IMR-90 (cell line): ENCODE results near the gene MED12.

ENCODE experiments used
- BHLHE40 ChIP-seq: fragments of 150-350 bp; IDR thresholded peaks from 2 replicates; pipeline ENCODE4 v1.6.1; 2016; ENCODE audit warnings: mild to moderate bottlenecking, low read depth, low read length
- CHD1 ChIP-seq: IDR thresholded peaks from 2 replicates; pipeline ENCODE4 v1.6.1; 2012; ENCODE audit warnings: low read depth, low read length, improper control_type of control experiment
- CTCF ChIP-seq: conservative IDR thresholded peaks from 2 replicates; pipeline ENCODE4 v1.5.1; 2012; ENCODE audit warnings: mild to moderate bottlenecking, low read depth, low read length, improper control_type of control experiment
- FOS ChIP-seq: fragments of 150-350 bp; IDR thresholded peaks from 2 replicates; pipeline ENCODE4 v1.6.1; 2016; ENCODE audit warnings: low read depth, low read length
- MAFK ChIP-seq: IDR thresholded peaks from 2 replicates; pipeline ENCODE4 v1.6.1; 2012; ENCODE audit warnings: low read depth, low read length, improper control_type of control experiment
- MAZ ChIP-seq: IDR thresholded peaks from 2 replicates; pipeline ENCODE4 v1.6.1; 2012; ENCODE audit warnings: low read depth, mild to moderate bottlenecking, low read length, improper control_type of control experiment, moderate library complexity, borderline replicate concordance
- POLR2A ChIP-seq: IDR thresholded peaks from 2 replicates; pipeline ENCODE4 v1.6.1; 2012; ENCODE audit warnings: mild to moderate bottlenecking, low read depth, low read length
- RAD21 ChIP-seq: IDR thresholded peaks from 2 replicates; pipeline ENCODE4 v1.6.1; 2012; ENCODE audit warnings: low read length, improper control_type of control experiment
- RCOR1 ChIP-seq: IDR thresholded peaks from 2 replicates; pipeline ENCODE4 v1.6.1; 2012; ENCODE audit warnings: mild to moderate bottlenecking, low read length, improper control_type of control experiment; ENCODE audit not compliant: insufficient replicate concordance
- RFX5 ChIP-seq: IDR thresholded peaks from 2 replicates; pipeline ENCODE4 v1.8.0; 2012; ENCODE audit warnings: low read depth, mild to moderate bottlenecking, low read length, moderate library complexity
- SMC3 ChIP-seq: fragments of 150-350 bp; IDR thresholded peaks from 2 replicates; pipeline ENCODE4 v1.6.1; 2016; ENCODE audit warnings: low read depth, mild to moderate bottlenecking, antibody characterized with exemption, low read length, moderate library complexity
- TF ChIP-seq, protein P1 (sequence below): fragments of 150-350 bp; IDR thresholded peaks from 2 replicates; pipeline ENCODE4 v1.6.1; 2017; ENCODE audit warnings: mild to moderate bottlenecking, antibody characterized with exemption, low read length, low read depth

- TF ChIP-seq POLR2A (no peak), CTCF (no peak), FOS (no peak), RAD21 (no peak), MAZ (no peak), RFX5 (no peak), SMC3 (no peak), CHD1 (no peak), MAFK (no peak), BHLHE40 (no peak), RCOR1 (no peak)
- TF ChIP-seq, protein P1, sequence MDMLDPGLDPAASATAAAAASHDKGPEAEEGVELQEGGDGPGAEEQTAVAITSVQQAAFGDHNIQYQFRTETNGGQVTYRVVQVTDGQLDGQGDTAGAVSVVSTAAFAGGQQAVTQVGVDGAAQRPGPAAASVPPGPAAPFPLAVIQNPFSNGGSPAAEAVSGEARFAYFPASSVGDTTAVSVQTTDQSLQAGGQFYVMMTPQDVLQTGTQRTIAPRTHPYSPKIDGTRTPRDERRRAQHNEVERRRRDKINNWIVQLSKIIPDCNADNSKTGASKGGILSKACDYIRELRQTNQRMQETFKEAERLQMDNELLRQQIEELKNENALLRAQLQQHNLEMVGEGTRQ, result no peak
These were observed 42.1 kb downstream of the MED12 start for GRCh38 chrX:71160475-71160874.
